Smooth muscle cell (in vitro differentiated cells): ENCODE measurements around the gene PIK3R5. TPM values are rescaled to one million over a fixed set of nuclear protein-coding genes. Genes with fewer than 3 reads are reported as not detected.

Source experiments
- DNase-seq: peaks from one replicate; lab custom pipeline; 2025; ENCODE audit not compliant: unreplicated experiment; lab: John Stamatoyannopoulos, UW
- H2AFZ ChIP-seq: fragments of 200-600 bp; sonication (generic); 2 replicates; pipeline ENCODE4 v1.6.0; 2016; ENCODE audit warnings: antibody characterized with exemption, low read depth, mild to moderate bottlenecking
- H3F3A ChIP-seq: fragments of 200-600 bp; sonication (generic); 2 replicates; pipeline ENCODE4 v1.6.0; 2017; ENCODE audit warnings: antibody characterized with exemption, low read depth
- H3K27ac ChIP-seq: fragments of 200-600 bp; sonication (generic); 2 replicates; pipeline ENCODE4 v1.5.1; 2016; ENCODE audit warnings: low read depth, mild to moderate bottlenecking
- H3K27me3 ChIP-seq: fragments of 200-600 bp; sonication (generic); 2 replicates; pipeline ENCODE4 v1.6.1; 2016; ENCODE audit warnings: low read depth, mild to moderate bottlenecking
- H3K36me3 ChIP-seq: fragments of 200-600 bp; sonication (generic); 2 replicates; pipeline ENCODE4 v1.5.1; 2016; ENCODE audit warnings: low read depth
- H3K4me1 ChIP-seq: fragments of 200-600 bp; sonication (generic); 2 replicates; pipeline ENCODE4 v1.5.1; 2016; ENCODE audit warnings: low read depth
- H3K4me2 ChIP-seq: fragments of 200-600 bp; sonication (generic); 2 replicates; pipeline ENCODE4 v1.6.0; 2016; ENCODE audit warnings: mild to moderate bottlenecking
- H3K4me3 ChIP-seq: fragments of 200-600 bp; sonication (generic); 2 replicates; pipeline ENCODE4 v1.5.1; 2016; ENCODE audit warnings: mild to moderate bottlenecking
- H3K79me2 ChIP-seq: fragments of 200-600 bp; sonication (generic); 2 replicates; pipeline ENCODE4 v1.6.0; 2016; ENCODE audit warnings: low read depth, mild to moderate bottlenecking
- H3K9ac ChIP-seq: fragments of 200-600 bp; sonication (generic); 2 replicates; pipeline ENCODE4 v1.6.0; 2016; ENCODE audit warnings: low read depth
- H3K9me3 ChIP-seq: fragments of 200-600 bp; sonication (generic); replicated peaks from 2 replicates; pipeline ENCODE4 v1.5.1; 2016; ENCODE audit warnings: low read depth
- H4K20me1 ChIP-seq: fragments of 200-600 bp; sonication (generic); 2 replicates; pipeline ENCODE4 v1.6.0; 2016; ENCODE audit warnings: low read depth
- WGBS: methylation state at CpG from one replicate; pipeline ENCODE4 v1.1.7; 2016; ENCODE audit warnings: low lambda C conversion rate; 5-methylcytosine and 5-hydroxymethylcytosine counted together
- polyA plus RNA-seq: library from polyadenylated mRNA; unstranded; fragments of >200 nt; fragmentation: Nextera tagmentation; extraction: Ambion mirVana; gene quantifications from 2 replicates; pipeline ENCODE4 v1.2.1, GENCODE V29; 2016
- total RNA-seq: library from RNA; depleted of rRNA; stranded (reverse); fragments of >200 nt; gene quantifications from 2 replicates; pipeline ENCODE4 v1.2.3, GENCODE V29; 2014
- TF ChIP-seq, protein P1 (sequence below): fragments of 200-600 bp; sonication (generic); IDR thresholded peaks from 2 replicates; pipeline ENCODE4 v1.5.1; 2017; ENCODE audit warnings: borderline replicate concordance, mild to moderate bottlenecking, antibody characterized with exemption; ENCODE audit not compliant: insufficient read depth, poor library complexity, severe bottlenecking

The PIK3R5 gene
- total and polyA plus RNA-seq, 2 experiments from 2014 or later = not detected

- Histone ChIP-seq H3K9me3 (no peaks in the 10 kb centered on the region), H3K4me2 (no peak overlapping the region), H3K4me1 (no peaks in the 10 kb centered on the region), H2AFZ (no peak overlapping the region), H3K4me3 (no peak overlapping the region), H3K27ac (no peak overlapping the region), H3K36me3 (no peaks in the 10 kb centered on the region), H3K79me2 (no peaks in the 10 kb centered on the region), H4K20me1 (no peaks in the 10 kb centered on the region), H3K9ac (no peak overlapping the region), H3F3A (no peaks in the 10 kb centered on the region), H3K27me3 (peaks cover 9% of the 10 kb centered on the region)
- TF ChIP-seq, protein P1, sequence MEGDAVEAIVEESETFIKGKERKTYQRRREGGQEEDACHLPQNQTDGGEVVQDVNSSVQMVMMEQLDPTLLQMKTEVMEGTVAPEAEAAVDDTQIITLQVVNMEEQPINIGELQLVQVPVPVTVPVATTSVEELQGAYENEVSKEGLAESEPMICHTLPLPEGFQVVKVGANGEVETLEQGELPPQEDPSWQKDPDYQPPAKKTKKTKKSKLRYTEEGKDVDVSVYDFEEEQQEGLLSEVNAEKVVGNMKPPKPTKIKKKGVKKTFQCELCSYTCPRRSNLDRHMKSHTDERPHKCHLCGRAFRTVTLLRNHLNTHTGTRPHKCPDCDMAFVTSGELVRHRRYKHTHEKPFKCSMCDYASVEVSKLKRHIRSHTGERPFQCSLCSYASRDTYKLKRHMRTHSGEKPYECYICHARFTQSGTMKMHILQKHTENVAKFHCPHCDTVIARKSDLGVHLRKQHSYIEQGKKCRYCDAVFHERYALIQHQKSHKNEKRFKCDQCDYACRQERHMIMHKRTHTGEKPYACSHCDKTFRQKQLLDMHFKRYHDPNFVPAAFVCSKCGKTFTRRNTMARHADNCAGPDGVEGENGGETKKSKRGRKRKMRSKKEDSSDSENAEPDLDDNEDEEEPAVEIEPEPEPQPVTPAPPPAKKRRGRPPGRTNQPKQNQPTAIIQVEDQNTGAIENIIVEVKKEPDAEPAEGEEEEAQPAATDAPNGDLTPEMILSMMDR = no peak
- DNase-seq = no peak
- WGBS = 85% methylated on average over 5 of the region's 5 CpGs
These were observed 89.5 kb downstream of the PIK3R5 start for GRCh38 chr17:8875957-8876356.

- no peak overlapping the region for H3K27ac ChIP-seq
- TF ChIP-seq, protein P1 = no peak
These were observed 90.1 kb downstream of the PIK3R5 start for GRCh38 chr17:8875436-8875835.

DNA sequence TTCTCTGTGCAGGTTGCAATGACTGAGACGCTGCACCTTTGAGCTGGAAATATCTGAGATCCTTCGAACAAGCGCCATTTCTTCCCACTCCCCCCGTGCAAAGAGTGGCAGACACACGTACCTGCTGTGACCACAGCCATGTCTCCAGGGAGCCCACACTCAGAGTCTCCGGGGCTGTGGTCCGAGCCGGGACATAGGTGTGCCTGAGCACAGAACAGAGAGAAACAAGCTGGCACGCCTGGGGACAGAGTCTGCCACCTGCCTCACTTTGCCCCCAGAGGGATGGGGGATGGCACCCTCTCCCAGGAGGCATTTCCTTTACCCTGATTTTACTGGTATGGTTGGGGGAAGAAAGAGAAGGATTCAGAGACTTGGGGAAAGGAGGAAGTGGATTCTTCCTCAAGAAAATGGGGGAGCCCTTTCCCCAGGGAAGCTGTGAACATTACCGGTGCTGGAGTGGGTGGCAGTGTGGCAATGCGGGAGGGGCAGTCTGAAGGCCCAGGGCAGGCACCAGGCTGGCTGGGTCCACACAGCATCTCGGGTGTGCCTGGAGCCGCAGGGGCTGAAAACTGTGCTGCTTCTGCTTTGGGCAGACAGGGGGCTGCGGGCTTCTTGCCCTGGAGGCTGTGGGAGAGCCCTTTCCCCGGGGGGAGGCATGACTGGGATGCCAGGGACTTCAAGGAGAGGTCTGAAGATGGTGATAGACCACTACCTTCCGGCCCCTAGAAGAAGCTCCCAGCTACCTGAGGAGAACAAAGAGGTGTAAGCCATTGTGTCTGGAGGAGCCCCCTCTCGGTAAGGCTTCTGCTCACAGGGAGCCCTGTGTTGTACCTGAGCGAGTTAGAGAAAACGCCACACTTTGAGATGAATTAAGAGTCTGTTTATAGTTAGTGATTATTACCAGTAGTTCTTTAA lies 91.4 kb downstream of the PIK3R5 start:
- Histone ChIP-seq H3K4me1 (no peaks in the 10 kb centered on the region), H3K36me3 (no peaks in the 10 kb centered on the region), H3K4me3 (no peak overlapping the region), H2AFZ (no peak overlapping the region), H3K9ac (no peak overlapping the region), H3K79me2 (no peaks in the 10 kb centered on the region), H3F3A (no peaks in the 10 kb centered on the region), H3K27me3 (peaks cover 9% of the 10 kb centered on the region), H4K20me1 (no peaks in the 10 kb centered on the region), H3K27ac (no peak overlapping the region), H3K9me3 (no peaks in the 10 kb centered on the region), H3K4me2 (no peak overlapping the region)
- DNase-seq = no peak
- WGBS = 86% methylated on average over 19 of the region's 19 CpGs
- TF ChIP-seq, protein P1 = no peak

More at GRCh38 chr17:8875436-8875835, 90.1 kb downstream of the PIK3R5 start:
- Histone ChIP-seq H3K4me2 (no peak overlapping the region), H4K20me1 (no peaks in the 10 kb centered on the region), H3K4me3 (no peak overlapping the region), H3K4me1 (no peaks in the 10 kb centered on the region), H3K9ac (no peak overlapping the region), H3K9me3 (no peaks in the 10 kb centered on the region), H2AFZ (no peak overlapping the region), H3F3A (no peaks in the 10 kb centered on the region), H3K36me3 (no peaks in the 10 kb centered on the region), H3K79me2 (no peaks in the 10 kb centered on the region), H3K27me3 (peaks cover 9% of the 10 kb centered on the region)
- DNase-seq = no peak
- WGBS = 92% methylated on average over 12 of the region's 12 CpGs
